Uterus (tissue), 2 donors: Measurements from ENCODE around the gene EIPR1.

Source experiments
- CTCF ChIP-seq, 4 experiments: fragments of 200-600 bp in 2 of 4; fragments of 450-650 bp in 2 of 4; sonication (generic) in 2 of 4; IDR thresholded peaks; one replicate each; pipeline ENCODE4 v1.5.1; 2016 to 2019; ENCODE audit warnings: antibody characterized with exemption in 4 of 4, mild to moderate bottlenecking in 2 of 4, moderate library complexity in 1 of 4
- POLR2A ChIP-seq, 2 donors: fragments of 450-650 bp; IDR thresholded peaks; one replicate each; pipeline ENCODE4 v1.6.1; 2016; ENCODE audit warnings: antibody characterized with exemption in 2 of 2, mild to moderate bottlenecking in 1 of 2, moderate library complexity in 1 of 2

GRCh38 chr2:3404349-3404894 lies 26.8 kb upstream of the EIPR1 start:
- TF ChIP-seq CTCF (IDR thresholded peaks at IDR 0.05) (no peak), POLR2A (IDR thresholded peaks at IDR 0.05) (no peak)
